NB4 (cell line): ENCODE measurements around the gene TMEM179B.
A peak's percentile ranks its signal among the peaks of the same experiment; 100 is the strongest.

Experiments used
- MAX ChIP-seq: IDR thresholded peaks from 2 replicates; pipeline ENCODE4 v1.6.1; 2011; ENCODE audit warnings: low read depth, low read length
- POLR2A ChIP-seq: IDR thresholded peaks from 2 replicates; pipeline ENCODE4 v1.6.1; 2011; ENCODE audit warnings: mild to moderate bottlenecking; ENCODE audit not compliant: insufficient read length; ENCODE audit errors: extremely low read depth
- TF ChIP-seq, protein P1 (sequence below): IDR thresholded peaks from one replicate; pipeline ENCODE4 v1.5.1; 2012; ENCODE audit warnings: low read depth, low read length

DNA sequence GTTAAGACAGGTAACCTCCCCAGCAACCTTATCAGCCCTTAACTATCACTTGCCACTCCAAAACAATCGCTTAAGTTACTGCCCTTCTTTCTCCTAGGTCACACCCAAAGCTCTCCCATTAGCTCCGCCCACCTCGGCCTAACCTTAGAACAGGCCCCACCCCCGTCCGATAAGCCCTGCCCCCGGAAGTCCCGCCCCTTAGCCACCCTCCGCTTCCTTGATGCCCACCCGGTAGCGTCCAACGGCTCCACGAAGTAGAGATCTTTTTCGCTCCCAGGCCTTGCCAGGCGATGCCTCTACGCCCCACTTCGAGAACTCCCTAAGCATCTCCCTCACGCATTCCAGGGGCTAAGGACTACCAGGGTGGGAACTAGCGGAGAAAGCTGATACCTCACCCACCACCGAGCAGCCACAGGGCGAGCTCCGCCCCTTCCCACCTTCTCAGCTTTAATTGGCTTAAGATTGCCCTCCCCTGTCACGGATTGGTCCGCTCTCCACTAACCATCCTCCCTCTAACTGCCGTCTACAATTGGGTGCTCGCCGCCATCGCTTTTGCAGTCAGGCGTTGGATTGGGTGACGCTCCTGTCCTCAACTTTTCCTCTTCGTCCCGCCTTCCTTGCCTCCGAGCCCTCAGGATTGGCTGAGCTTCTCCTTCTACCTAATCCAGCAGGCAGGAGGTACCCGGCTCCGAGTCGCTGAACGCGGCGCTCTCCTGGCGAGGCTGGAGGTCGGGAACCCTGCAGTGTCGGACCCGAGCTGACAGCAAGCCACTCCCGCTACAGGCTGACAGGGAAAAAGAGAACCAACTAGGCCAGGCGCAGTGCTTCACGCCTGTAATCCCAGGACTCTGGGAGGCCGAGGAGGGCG lies 33.2 kb upstream of the TMEM179B start, which contains the start of gene ZBTB3:
- TF ChIP-seq, protein P1, sequence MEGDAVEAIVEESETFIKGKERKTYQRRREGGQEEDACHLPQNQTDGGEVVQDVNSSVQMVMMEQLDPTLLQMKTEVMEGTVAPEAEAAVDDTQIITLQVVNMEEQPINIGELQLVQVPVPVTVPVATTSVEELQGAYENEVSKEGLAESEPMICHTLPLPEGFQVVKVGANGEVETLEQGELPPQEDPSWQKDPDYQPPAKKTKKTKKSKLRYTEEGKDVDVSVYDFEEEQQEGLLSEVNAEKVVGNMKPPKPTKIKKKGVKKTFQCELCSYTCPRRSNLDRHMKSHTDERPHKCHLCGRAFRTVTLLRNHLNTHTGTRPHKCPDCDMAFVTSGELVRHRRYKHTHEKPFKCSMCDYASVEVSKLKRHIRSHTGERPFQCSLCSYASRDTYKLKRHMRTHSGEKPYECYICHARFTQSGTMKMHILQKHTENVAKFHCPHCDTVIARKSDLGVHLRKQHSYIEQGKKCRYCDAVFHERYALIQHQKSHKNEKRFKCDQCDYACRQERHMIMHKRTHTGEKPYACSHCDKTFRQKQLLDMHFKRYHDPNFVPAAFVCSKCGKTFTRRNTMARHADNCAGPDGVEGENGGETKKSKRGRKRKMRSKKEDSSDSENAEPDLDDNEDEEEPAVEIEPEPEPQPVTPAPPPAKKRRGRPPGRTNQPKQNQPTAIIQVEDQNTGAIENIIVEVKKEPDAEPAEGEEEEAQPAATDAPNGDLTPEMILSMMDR, result no peak
- TF ChIP-seq MAX (peak; percentile 72; the same call in 1 of the 2 replicates), POLR2A (peak; percentile 97)
